Activated CD8-positive, alpha-beta T cell treated with anti-CD3 and anti-CD28 coated beads, Interleukin-2, amount 10 ng/mL, durations not matched to agents 7 days and 5 days (primary cell): ENCODE measurements around the gene C3orf49. TPM values are rescaled to one million over a fixed set of nuclear protein-coding genes. Genes with fewer than 3 reads are reported as not detected.

Source experiments
- ATAC-seq: fragments of 150-1000 bp; cut with Tn5 transposase; one replicate; pipeline ENCODE4 v1.10.0; 2021; ENCODE audit warnings: moderate library complexity
- CTCF ChIA-PET: fragments of 350-600 bp; sonication (Branson Sonifier 250); formaldehyde crosslinking; loops from one replicate; lab custom pipeline; 2021; ENCODE audit warnings: antibody characterized with exemption; lab: Charles Lee
- POLR2A ChIA-PET: fragments of 350-600 bp; sonication (Branson Sonifier 250); formaldehyde crosslinking; loops from one replicate; lab custom pipeline; 2021; ENCODE audit warnings: antibody characterized with exemption; lab: Charles Lee
- DNase-seq: peaks from one replicate; pipeline ENCODE4 v3.0.0-alpha.2; 2020
- H3K27ac Mint-ChIP-seq: one replicate; pipeline ENCODE4 v1.8.0; 2021; ENCODE audit warnings: mild to moderate bottlenecking, mixed read lengths
- H3K27me3 Mint-ChIP-seq: one replicate; pipeline ENCODE4 v1.8.0; 2021; ENCODE audit warnings: low read depth, mixed read lengths
- H3K36me3 Mint-ChIP-seq: one replicate; pipeline ENCODE4 v1.8.0; 2021; ENCODE audit warnings: low read depth, mixed read lengths
- H3K4me1 Mint-ChIP-seq: one replicate; pipeline ENCODE4 v1.8.0; 2021; ENCODE audit warnings: low read depth, mixed read lengths
- H3K4me3 Mint-ChIP-seq: one replicate; pipeline ENCODE4 v1.8.0; 2021; ENCODE audit warnings: mild to moderate bottlenecking, mixed read lengths
- H3K9me3 Mint-ChIP-seq: one replicate; pipeline ENCODE4 v1.8.0; 2022; ENCODE audit warnings: mixed read lengths; ENCODE audit not compliant: insufficient read depth
- total RNA-seq, 2 experiments: library from RNA; stranded (reverse); gene quantifications; one replicate each; pipeline ENCODE4 v1.2.3, GENCODE V29; 2021

C3orf49 gene
- total RNA-seq = not detected

- H3K9me3 Mint-ChIP-seq = no peaks in the 10 kb centered on the region
- no peaks in the 10 kb centered on the region for H3K4me1 Mint-ChIP-seq
- no peak for ATAC-seq
- CTCF ChIA-PET = interaction anchor here (1.1 to 4.3 kb wide), 10 partner anchors 11 to 1197 kb away, joined by 3 to 74 read pairs (median 7); no protein-coding TSS in a partner anchor
- no peaks in the 10 kb centered on the region for H3K27me3 Mint-ChIP-seq
- DNase-seq = no peak
- no peaks in the 10 kb centered on the region for H3K36me3 Mint-ChIP-seq
- H3K27ac Mint-ChIP-seq = no peak within 1 kb of the TSS
- POLR2A ChIA-PET = no interaction called here
- no peak within 1 kb of the TSS for H3K4me3 Mint-ChIP-seq
These were observed at the start of gene C3orf49 for GRCh38 chr3:63819151-63819398. TSS of gene C3orf49 (plus strand) at chr3:63819299. CDS start at chr3:63819472, 173 bp downstream.

GRCh38 chr3:63774781-63775180 lies 44.3 kb upstream of the C3orf49 start:
- ATAC-seq (no peak), DNase-seq (no peak)
- Mint-ChIP-seq H3K4me3 (no peak overlapping the region), H3K9me3 (no peaks in the 10 kb centered on the region), H3K27me3 (no peaks in the 10 kb centered on the region), H3K4me1 (no peaks in the 10 kb centered on the region), H3K36me3 (no peaks in the 10 kb centered on the region), H3K27ac (no peak overlapping the region)
- POLR2A ChIA-PET = no interaction called here
- CTCF ChIA-PET = no interaction called here

GRCh38 chr3:63779227-63779626 lies 39.9 kb upstream of the C3orf49 start:
- Mint-ChIP-seq H3K36me3 (no peaks in the 10 kb centered on the region), H3K27me3 (no peaks in the 10 kb centered on the region), H3K27ac (no peak overlapping the region), H3K4me3 (no peak overlapping the region), H3K4me1 (no peaks in the 10 kb centered on the region), H3K9me3 (no peaks in the 10 kb centered on the region)
- DNase-seq (no peak), ATAC-seq (no peak)
- ChIA-PET CTCF (no interaction called here), POLR2A (no interaction called here)

- no peak overlapping the region for H3K4me3 Mint-ChIP-seq
- DNase-seq = no peak
- ATAC-seq = no peak
- POLR2A ChIA-PET = no interaction called here
- CTCF ChIA-PET = no interaction called here
- no peak overlapping the region for H3K27ac Mint-ChIP-seq
- H3K4me1 Mint-ChIP-seq = no peaks in the 10 kb centered on the region
- H3K27me3 Mint-ChIP-seq = no peaks in the 10 kb centered on the region
- H3K36me3 Mint-ChIP-seq = no peaks in the 10 kb centered on the region
- no peaks in the 10 kb centered on the region for H3K9me3 Mint-ChIP-seq
These were observed 27.1 kb upstream of the C3orf49 start for GRCh38 chr3:63791974-63792373.

GRCh38 chr3:63795438-63795837 lies 23.7 kb upstream of the C3orf49 start:
- no peak for ATAC-seq
- no peak overlapping the region for H3K4me3 Mint-ChIP-seq
- no peaks in the 10 kb centered on the region for H3K36me3 Mint-ChIP-seq
- POLR2A ChIA-PET = no interaction called here
- H3K27ac Mint-ChIP-seq = no peak overlapping the region
- CTCF ChIA-PET = no interaction called here
- DNase-seq = no peak
- H3K4me1 Mint-ChIP-seq = no peaks in the 10 kb centered on the region
- H3K9me3 Mint-ChIP-seq = no peaks in the 10 kb centered on the region
- H3K27me3 Mint-ChIP-seq = no peaks in the 10 kb centered on the region

- CTCF ChIA-PET = no interaction called here
- H3K27ac Mint-ChIP-seq = no peak overlapping the region
- POLR2A ChIA-PET = no interaction called here
- H3K4me1 Mint-ChIP-seq = no peaks in the 10 kb centered on the region
- ATAC-seq (no peak), DNase-seq (no peak)
- no peaks in the 10 kb centered on the region for H3K36me3 Mint-ChIP-seq
- H3K9me3 Mint-ChIP-seq = no peaks in the 10 kb centered on the region
- no peaks in the 10 kb centered on the region for H3K27me3 Mint-ChIP-seq
- no peak overlapping the region for H3K4me3 Mint-ChIP-seq
These were observed 20.6 kb upstream of the C3orf49 start for GRCh38 chr3:63798544-63798943.

- Mint-ChIP-seq H3K4me3 (no peak overlapping the region), H3K27me3 (no peaks in the 10 kb centered on the region), H3K4me1 (no peaks in the 10 kb centered on the region), H3K27ac (no peak overlapping the region), H3K36me3 (no peaks in the 10 kb centered on the region), H3K9me3 (no peaks in the 10 kb centered on the region)
- ChIA-PET CTCF (interaction anchor here (1.3 kb wide), 1 partner anchor 449 kb away, joined by 3 read pairs; no protein-coding TSS in a partner anchor), POLR2A (no interaction called here)
- ATAC-seq (no peak), DNase-seq (no peak)
These were observed 20.1 kb upstream of the C3orf49 start for GRCh38 chr3:63798949-63799348.

GRCh38 chr3:63800097-63800496 lies 19.0 kb upstream of the C3orf49 start:
- no peak for ATAC-seq
- ChIA-PET CTCF (interaction anchor here (1.3 kb wide), 1 partner anchor 450 kb away, joined by 3 read pairs; no protein-coding TSS in a partner anchor), POLR2A (no interaction called here)
- Mint-ChIP-seq H3K9me3 (no peaks in the 10 kb centered on the region), H3K4me3 (no peak overlapping the region), H3K27me3 (no peaks in the 10 kb centered on the region), H3K27ac (no peak overlapping the region), H3K4me1 (no peaks in the 10 kb centered on the region), H3K36me3 (no peaks in the 10 kb centered on the region)
- DNase-seq = no peak

GRCh38 chr3:63803911-63804310 lies 15.2 kb upstream of the C3orf49 start:
- ATAC-seq (no peak), DNase-seq (no peak)
- H3K4me1 Mint-ChIP-seq = no peaks in the 10 kb centered on the region
- ChIA-PET POLR2A (no interaction called here), CTCF (interaction anchor here (2.4 kb wide), 1 partner anchor 14 kb away, joined by 9 read pairs; the partner anchor contains the start of gene C3orf49)
- no peak overlapping the region for H3K27ac Mint-ChIP-seq
- H3K36me3 Mint-ChIP-seq = no peaks in the 10 kb centered on the region
- no peaks in the 10 kb centered on the region for H3K27me3 Mint-ChIP-seq
- no peaks in the 10 kb centered on the region for H3K9me3 Mint-ChIP-seq
- H3K4me3 Mint-ChIP-seq = no peak overlapping the region

GRCh38 chr3:63807961-63808565 lies 11.0 kb upstream of the C3orf49 start:
- ChIA-PET POLR2A (no interaction called here), CTCF (interaction anchor here (0.6 to 1.8 kb wide), 2 partner anchors 10 to 353 kb away, joined by 3 to 7 read pairs; partner anchors contain the start of gene C3orf49)
- Mint-ChIP-seq H3K9me3 (no peaks in the 10 kb centered on the region), H3K36me3 (no peaks in the 10 kb centered on the region), H3K4me1 (no peaks in the 10 kb centered on the region), H3K27me3 (no peaks in the 10 kb centered on the region), H3K27ac (no peak overlapping the region), H3K4me3 (no peak overlapping the region)
- ATAC-seq (no peak), DNase-seq (no peak)

GRCh38 chr3:63808633-63809032 lies 10.5 kb upstream of the C3orf49 start:
- Mint-ChIP-seq H3K4me3 (no peak overlapping the region), H3K4me1 (no peaks in the 10 kb centered on the region), H3K27ac (no peak overlapping the region), H3K27me3 (no peaks in the 10 kb centered on the region), H3K36me3 (no peaks in the 10 kb centered on the region), H3K9me3 (no peaks in the 10 kb centered on the region)
- DNase-seq = no peak
- POLR2A ChIA-PET = no interaction called here
- no peak for ATAC-seq
- CTCF ChIA-PET = interaction anchor here (0.6 to 1.8 kb wide), 2 partner anchors 10 to 352 kb away, joined by 3 to 7 read pairs; partner anchors contain the start of gene C3orf49

GRCh38 chr3:63809607-63810006 lies 9.5 kb upstream of the C3orf49 start:
- Mint-ChIP-seq H3K27ac (no peak overlapping the region), H3K27me3 (no peaks in the 10 kb centered on the region), H3K4me1 (no peaks in the 10 kb centered on the region), H3K4me3 (no peak overlapping the region), H3K9me3 (no peaks in the 10 kb centered on the region), H3K36me3 (no peaks in the 10 kb centered on the region)
- ChIA-PET POLR2A (no interaction called here), CTCF (no interaction called here)
- ATAC-seq = no peak
- no peak for DNase-seq

- H3K27ac Mint-ChIP-seq = no peak overlapping the region
- ChIA-PET CTCF (interaction anchor here (1.9 kb wide), 1 partner anchor 464 kb away, joined by 10 read pairs; no protein-coding TSS in a partner anchor), POLR2A (no interaction called here)
- no peaks in the 10 kb centered on the region for H3K36me3 Mint-ChIP-seq
- ATAC-seq (no peak), DNase-seq (no peak)
- no peak overlapping the region for H3K4me3 Mint-ChIP-seq
- no peaks in the 10 kb centered on the region for H3K27me3 Mint-ChIP-seq
- no peaks in the 10 kb centered on the region for H3K9me3 Mint-ChIP-seq
- H3K4me1 Mint-ChIP-seq = no peaks in the 10 kb centered on the region
These were observed 4.9 kb upstream of the C3orf49 start for GRCh38 chr3:63814237-63814636.
